Gastrocnemius medialis (tissue), 4 donors: ENCODE measurements around the gene MUSTN1.

Source experiments
- CTCF ChIP-seq, 5 experiments: fragments of 450-650 bp in 3 of 5; fragments of 200-600 bp in 2 of 5; sonication (generic) in 2 of 5; IDR thresholded peaks in 4 of 5; conservative IDR thresholded peaks in 1 of 5; 1 replicate in 4 of 5; 2 replicates in 1 of 5; pipeline ENCODE4 v1.5.1; 2016 to 2019; ENCODE audit warnings: antibody characterized with exemption in 5 of 5, mild to moderate bottlenecking in 3 of 5, moderate library complexity in 3 of 5
- POLR2A ChIP-seq, 2 donors: fragments of 450-650 bp; IDR thresholded peaks; one replicate each; pipeline ENCODE4 v1.6.1; 2017; ENCODE audit warnings: antibody characterized with exemption in 2 of 2, mild to moderate bottlenecking in 2 of 2, moderate library complexity in 2 of 2

DNA sequence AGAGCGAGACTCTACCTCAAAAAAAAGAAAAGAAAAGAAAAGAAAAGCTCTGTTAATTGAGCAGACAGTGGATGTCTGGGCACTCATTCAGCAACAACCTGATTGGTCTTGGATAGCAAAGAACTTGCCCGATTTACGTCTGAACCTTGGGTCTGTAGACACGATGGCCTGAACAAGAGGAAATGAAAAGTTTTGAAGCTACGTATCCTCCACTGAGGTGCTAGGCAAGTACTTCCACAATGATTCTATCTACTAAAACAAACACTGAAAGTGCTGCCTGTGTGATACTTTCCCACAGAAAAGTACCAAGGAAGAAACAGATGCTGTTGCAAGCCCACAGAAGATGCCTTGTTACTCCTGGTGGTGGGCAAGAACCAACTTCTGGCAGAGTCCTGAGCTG, 21.8 kb upstream of the MUSTN1 start:
- TF ChIP-seq CTCF (IDR thresholded peaks at IDR 0.05 in 4 of 5, conservative IDR thresholded peaks at IDR 0.05 in 1 of 5) (no peak), POLR2A (IDR thresholded peaks at IDR 0.05) (no peak)
